ENCODE measurements around the gene DVL1.

DVL1 gene

GRCh38 chr1:1355416-1355815 lies 6.2 kb upstream of the DVL1 start:
- no peak for DNase-seq (ENCODE audit: low spot score)

DNA sequence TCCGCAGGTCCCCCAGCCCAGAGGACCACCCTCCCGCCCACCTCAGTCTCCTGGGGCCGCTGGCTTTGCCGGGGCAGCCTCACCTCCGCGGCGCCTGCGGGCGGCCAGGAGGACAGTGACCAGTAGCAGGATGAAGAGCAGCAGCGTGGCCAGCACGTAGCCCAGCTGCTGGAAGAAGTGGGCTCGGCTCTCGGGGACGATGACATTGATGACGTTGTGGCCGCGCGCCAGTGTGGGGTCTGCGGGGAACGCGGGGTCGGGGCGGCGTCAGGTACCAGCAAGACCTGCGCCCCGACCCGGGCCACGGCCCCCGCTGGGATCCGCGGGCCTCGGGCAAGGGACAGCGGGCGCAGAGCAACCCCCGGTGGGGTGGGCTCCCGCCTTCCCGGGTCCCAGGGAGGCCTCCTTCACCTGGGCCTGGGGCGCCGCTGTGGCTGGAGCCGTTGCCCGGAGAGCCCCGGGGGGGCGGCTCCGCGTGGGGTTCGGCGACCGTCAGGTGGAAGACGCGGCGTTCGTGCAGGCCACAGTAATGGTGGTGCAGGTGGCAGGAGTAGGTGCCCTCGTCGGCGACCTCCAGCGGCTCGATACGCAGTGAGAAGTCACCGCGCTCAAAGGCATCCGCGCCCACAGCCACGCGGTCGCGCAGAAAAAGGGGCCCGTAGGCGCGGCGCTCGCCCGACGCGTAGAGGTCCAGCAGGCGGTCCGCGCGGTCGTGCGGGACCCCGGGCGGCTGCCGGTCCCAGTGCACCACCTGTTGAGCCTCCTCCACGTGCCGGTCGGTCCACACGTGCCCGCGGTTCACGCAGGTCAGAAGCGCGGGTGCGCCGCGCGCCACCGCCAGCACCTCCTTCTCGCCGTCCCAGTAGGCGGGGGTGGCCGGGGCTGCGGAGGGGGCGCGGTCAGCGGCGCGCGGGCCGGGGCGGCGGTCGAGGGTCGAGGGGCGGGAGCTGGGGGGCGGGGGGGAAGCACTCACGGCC lies 5.3 kb upstream of the DVL1 start:
- DNase-seq (ENCODE audit: low spot score) = no peak

- no peak for DNase-seq (ENCODE audit: low spot score)
Measured at GRCh38 chr1:1353389-1354151, 4.4 kb upstream of the DVL1 start.

- peak; percentile 91 for DNase-seq (ENCODE audit: low spot score)
Measured at GRCh38 chr1:1352786-1353388, 3.7 kb upstream of the DVL1 start.

DNA sequence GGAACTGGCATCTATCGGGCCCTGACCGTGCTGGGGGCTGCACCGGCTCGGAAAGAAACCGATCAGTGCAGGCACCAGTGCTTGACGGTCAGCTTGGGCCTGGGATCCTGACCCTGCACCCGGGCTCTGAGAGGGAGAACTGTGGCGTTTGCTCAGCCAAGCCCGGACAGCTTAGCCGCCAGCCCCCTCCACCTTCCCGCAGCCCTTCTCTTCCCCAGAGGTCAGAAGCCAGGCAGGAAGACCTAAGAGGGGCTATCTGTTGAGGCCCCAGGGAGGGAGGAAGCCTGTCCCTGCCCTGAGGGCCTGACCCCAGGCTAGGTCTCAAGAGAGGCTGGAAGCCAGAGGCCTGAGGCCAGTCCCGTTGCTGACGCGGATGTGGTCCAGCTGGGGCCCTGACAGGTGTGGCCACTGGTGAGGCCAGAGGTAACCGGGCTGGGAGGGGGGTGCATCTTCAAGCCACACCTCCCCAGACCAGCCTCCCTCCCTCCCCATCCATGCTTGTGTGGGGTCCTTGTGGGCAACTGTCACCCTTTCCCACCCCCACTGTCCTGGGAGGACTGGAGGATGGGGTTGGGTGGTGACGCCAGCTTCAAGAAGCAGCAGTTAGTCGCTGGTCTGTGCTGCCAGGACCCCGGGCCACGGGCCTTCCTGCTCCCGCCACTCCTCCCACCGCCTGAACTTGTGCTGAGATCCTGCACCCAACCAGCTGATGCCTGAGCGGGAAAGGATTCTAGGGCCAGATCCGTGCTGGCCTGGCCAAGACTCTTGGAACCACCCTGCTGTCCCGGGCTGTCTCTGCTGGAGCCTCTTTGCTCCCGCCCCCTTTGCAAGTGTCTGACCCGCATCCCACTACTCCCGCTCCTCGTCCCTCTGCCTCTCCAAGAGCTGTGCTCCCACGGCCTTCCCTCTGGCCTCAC lies 2.6 kb upstream of the DVL1 start:
- DNase-seq (ENCODE audit: low spot score) = no peak

DNA sequence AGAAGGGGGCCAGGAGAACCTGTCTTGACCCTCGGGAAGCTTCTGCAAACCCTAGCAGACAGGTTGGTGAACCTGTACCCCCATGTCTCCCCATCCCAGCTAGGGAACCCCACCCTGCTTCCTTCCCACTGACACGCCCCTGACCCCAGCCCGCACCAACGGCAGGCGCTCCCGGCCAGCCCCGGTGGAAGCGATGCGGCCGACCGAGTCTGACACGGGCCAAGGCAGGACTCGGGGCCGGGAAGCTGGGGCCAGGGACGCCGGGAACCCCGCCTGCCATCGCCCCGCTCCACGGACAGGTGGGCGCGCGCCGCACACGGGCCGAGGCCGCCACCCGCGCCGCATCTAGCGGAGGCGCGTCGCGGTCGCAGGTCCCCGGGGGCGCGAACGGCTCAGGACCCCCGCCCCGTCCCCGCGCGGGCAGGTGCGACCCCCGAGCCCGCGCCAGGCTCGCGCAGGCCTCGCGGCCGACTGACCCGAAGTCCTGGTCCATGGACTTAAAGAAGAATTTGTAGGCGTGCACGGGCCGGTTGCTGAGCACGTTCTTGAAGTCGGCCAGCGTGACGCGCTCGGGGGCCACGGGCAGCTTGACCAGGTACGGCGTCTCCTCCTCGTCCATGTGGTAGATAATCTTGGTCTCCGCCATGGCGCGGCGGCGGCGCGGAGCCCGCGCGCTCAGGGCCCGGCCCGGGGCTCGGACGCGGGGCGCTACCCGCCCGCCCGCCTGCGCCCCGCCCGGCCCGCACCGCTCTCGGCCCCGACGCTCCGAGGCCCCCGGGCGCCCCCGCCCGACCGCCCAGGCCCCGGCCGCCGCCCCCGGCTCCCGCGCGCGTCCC lies 580 bp downstream of the DVL1 start:
- DNase-seq (ENCODE audit: low spot score) = no peak

- DNase-seq (ENCODE audit: low spot score) = no peak
Measured at GRCh38 chr1:1347663-1348419, 1.4 kb downstream of the DVL1 start.

DNA sequence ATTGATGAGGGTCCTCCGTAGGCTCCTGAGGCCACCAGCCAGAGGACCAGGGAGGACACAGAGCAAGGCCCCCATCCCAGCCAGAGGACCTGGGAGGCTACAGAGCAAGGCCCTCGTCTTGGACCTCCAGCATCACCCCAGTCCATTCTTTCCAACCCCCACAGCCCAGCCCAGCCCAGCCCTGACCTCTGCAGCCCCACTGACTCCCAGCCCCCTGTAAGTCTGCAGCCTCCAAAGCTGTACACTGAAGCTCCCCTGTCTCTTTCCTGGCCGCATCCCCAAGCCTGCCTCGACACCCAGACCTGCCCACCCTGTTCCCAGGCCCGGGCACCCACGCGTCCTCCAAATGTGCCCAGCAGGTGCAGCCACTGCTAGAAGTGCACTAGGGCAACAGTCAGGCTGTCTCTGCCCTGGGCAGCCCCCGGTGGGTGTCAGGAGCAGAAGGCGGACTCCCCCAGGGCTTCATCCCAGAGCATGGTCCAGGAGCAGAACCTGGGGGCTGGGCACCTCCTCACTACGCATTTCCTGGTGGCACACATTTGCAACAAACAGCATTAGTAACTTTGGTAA lies 2.1 kb downstream of the DVL1 start:
- DNase-seq (ENCODE audit: low spot score) = no peak

GRCh38 chr1:1346501-1346890 lies 2.7 kb downstream of the DVL1 start:
- no peak for DNase-seq (ENCODE audit: low spot score)

- DNase-seq (ENCODE audit: low spot score) = no peak
Measured at GRCh38 chr1:1345860-1346500, 3.2 kb downstream of the DVL1 start.

GRCh38 chr1:1345384-1345783 lies 3.8 kb downstream of the DVL1 start:
- DNase-seq (ENCODE audit: low spot score) = no peak

GRCh38 chr1:1344655-1345361 lies 4.4 kb downstream of the DVL1 start:
- no peak for DNase-seq (ENCODE audit: low spot score)

DNA sequence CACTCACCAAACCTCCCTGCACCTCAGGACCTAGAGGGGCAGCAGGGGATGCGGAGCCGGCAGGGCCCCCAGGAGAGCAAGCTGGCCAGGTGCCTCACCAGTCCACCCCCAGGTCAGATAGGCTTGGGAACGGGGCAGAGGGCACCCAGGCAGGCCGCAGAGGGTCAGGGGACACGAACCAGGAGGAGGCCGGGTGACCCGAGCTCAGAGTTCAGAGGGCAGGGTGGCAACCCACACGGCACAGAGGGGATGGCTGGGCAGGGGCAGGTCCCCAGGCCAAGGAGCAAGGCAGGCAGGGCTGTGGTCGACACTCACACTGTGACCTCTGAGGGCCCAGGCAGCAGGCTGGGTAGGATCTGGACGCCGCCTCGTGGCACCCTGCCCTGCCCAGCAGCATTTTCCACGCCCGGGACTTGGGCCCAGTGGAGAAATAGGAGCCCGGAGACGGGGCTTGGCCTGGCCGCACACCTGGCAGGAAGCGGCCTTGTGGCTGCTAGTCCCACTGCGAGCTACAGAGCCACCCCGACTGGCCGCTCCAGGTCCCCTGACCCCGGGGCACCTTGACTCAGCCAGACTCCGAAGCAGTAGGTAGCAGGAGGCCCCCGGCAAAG lies 5.3 kb downstream of the DVL1 start:
- no peak for DNase-seq (ENCODE audit: low spot score)

GRCh38 chr1:1342584-1343115 lies 6.6 kb downstream of the DVL1 start:
- no peak for DNase-seq (ENCODE audit: low spot score)

DNA sequence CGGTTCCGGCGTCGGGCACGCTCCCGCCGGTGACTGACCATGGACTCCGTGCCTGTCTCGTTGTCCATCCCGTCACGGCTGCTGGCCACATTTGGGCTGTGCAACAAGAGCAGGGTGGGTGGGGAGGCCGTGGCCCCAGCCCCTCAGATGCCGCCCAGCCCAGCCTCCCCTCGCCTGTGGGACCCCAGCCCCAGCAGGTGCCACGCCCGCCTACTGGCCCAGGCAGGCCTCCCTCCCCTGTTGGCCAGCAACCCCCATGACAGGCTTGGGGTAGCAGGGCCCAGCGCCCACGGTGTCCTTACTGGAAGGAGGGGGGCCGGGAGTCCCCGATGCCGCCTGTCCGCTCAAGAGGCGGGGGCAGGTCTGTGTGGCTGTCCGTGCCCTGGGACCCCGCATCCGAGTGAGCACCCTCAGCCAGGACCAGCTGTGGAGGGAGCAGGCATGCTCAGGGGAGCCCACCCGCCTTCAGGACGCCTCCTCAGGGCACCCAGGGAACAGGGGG lies 7.1 kb downstream of the DVL1 start:
- DNase-seq (ENCODE audit: low spot score) = no peak

GRCh38 chr1:1341549-1342021 lies 7.6 kb downstream of the DVL1 start:
- DNase-seq (ENCODE audit: low spot score) = no peak

DNA sequence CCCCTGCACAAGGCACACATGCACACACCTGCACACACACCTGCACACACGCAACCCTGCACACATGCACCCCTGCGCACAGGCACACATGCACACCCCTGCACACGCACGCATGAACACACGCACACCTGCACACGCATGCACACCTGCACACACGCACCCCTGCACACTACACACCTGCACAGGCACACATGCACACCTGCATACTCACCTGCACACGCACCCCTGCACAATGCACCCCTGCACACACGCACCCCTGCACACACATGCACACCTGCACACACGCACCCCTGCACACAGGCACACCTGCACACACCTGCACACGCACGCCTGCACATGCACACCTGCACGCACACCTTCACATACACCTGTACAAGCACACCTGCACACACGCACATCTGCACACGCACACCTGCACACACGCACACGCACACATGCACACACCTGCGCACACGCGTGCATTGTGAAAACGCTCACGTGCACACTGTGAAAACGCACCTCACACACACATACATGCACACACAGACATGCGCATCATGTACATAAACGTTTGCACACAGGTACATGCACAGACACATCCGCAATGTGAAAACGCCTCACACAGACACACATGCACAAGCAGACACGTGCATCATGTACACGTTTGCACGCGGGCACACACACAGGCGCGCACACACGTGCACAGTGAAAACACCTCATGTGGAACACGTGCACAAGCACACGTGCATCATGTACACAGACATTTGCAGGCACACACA lies 8.2 kb downstream of the DVL1 start:
- no peak for DNase-seq (ENCODE audit: low spot score)
